ENCODE measurements around the gene LMTK3. TPM values are rescaled to one million over a fixed set of nuclear protein-coding genes. Genes with fewer than 3 reads are reported as not detected.

Gene LMTK3
- total RNA-seq, 1 experiment from 2014 or later = 15.9 TPM

GRCh38 chr19:48445606-48446481, 65.8 kb downstream of the LMTK3 start, which contains the start of gene GRWD1 (continued):
- TF ChIP-seq, protein P1, sequence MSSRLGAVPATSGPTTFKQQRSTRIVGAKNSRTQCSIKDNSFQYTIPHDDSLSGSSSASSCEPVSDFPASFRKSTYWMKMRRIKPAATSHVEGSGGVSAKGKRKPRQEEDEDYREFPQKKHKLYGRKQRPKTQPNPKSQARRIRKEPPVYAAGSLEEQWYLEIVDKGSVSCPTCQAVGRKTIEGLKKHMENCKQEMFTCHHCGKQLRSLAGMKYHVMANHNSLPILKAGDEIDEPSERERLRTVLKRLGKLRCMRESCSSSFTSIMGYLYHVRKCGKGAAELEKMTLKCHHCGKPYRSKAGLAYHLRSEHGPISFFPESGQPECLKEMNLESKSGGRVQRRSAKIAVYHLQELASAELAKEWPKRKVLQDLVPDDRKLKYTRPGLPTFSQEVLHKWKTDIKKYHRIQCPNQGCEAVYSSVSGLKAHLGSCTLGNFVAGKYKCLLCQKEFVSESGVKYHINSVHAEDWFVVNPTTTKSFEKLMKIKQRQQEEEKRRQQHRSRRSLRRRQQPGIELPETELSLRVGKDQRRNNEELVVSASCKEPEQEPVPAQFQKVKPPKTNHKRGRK (CRISPR knock-in tag; IDR thresholded peaks at IDR 0.05; ENCODE audit: borderline replicate concordance) = no peak
- TF ChIP-seq MAX (CRISPR knock-in tag; IDR thresholded peaks at IDR 0.05) = peak; percentile 94
- TF ChIP-seq ZNF263 (CRISPR knock-in tag; IDR thresholded peaks at IDR 0.05; ENCODE audit: low read depth) = no peak
- TF ChIP-seq ZNF423 (CRISPR knock-in tag; IDR thresholded peaks at IDR 0.05) = no peak
- TF ChIP-seq MLX (CRISPR knock-in tag; IDR thresholded peaks at IDR 0.05) = no peak
- peak; percentile 85 for TF ChIP-seq FOXK1 (CRISPR knock-in tag; IDR thresholded peaks at IDR 0.05)
- no peak for TF ChIP-seq ZNF416 (CRISPR knock-in tag; IDR thresholded peaks at IDR 0.05)
- no peak for TF ChIP-seq FOXJ3 (CRISPR knock-in tag; IDR thresholded peaks at IDR 0.05; ENCODE audit: borderline replicate concordance)
- TF ChIP-seq NFE2L1 (CRISPR knock-in tag; IDR thresholded peaks at IDR 0.05) = no peak

DNA sequence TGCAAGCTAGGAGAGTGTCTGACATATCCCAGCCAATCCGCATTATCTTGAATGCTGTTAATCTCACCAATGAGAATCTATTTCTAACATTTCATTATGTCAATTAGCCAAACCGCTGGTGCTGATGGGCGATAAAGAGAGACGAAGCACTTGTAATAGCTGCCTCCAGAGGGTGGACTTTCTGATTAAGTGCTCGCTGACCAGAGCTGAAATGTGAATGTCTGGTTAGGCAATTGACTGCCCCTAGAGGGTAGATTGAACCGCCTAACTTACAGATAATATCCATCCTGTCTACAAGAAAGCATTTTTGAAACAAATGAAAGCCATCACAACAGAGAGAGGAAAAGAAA, 66.4 kb downstream of the LMTK3 start:
- ATAC-seq = peak; percentile 55

More for the DNA sequence above, 66.4 kb downstream of the LMTK3 start:
- DNase-seq (ENCODE audit: low spot score) = no peak
- ChIA-PET POLR2A (interaction anchor here (1.0 to 1.5 kb wide), 2 partner anchors 44 to 54 kb away, joined by 3 to 4 read pairs; partner anchors contain the start of gene KDELR1), CTCF (interaction anchor here (0.7 to 4.3 kb wide), 23 partner anchors 12 to 139 kb away, joined by 3 to 41 read pairs (median 4); partner anchors contain the start of genes GRIN2D, KDELR1, SYNGR4 and TMEM143)
- Mint-ChIP-seq H3K27ac (peak overlapping the region; percentile 99), H3K36me3 (peaks cover 31% of the 10 kb centered on the region), H3K27me3 (ENCODE audit: low read depth) (peaks cover 19% of the 10 kb centered on the region), H3K9me3 (no peaks in the 10 kb centered on the region), H3K4me1 (peaks cover 18% of the 10 kb centered on the region), H3K4me3 (peak overlapping the region; percentile 93)
- TF ChIP-seq NR2C2 (CRISPR knock-in tag; IDR thresholded peaks at IDR 0.05) (no peak), JUN (CRISPR knock-in tag; IDR thresholded peaks at IDR 0.05) (no peak), NR1H2 (CRISPR knock-in tag; IDR thresholded peaks at IDR 0.05) (no peak), IRF1 (CRISPR knock-in tag; IDR thresholded peaks at IDR 0.05) (no peak), MYBL2 (CRISPR knock-in tag; IDR thresholded peaks at IDR 0.05) (no peak)
- TF ChIP-seq, protein P2, sequence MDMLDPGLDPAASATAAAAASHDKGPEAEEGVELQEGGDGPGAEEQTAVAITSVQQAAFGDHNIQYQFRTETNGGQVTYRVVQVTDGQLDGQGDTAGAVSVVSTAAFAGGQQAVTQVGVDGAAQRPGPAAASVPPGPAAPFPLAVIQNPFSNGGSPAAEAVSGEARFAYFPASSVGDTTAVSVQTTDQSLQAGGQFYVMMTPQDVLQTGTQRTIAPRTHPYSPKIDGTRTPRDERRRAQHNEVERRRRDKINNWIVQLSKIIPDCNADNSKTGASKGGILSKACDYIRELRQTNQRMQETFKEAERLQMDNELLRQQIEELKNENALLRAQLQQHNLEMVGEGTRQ (CRISPR knock-in tag; IDR thresholded peaks at IDR 0.05) = no peak
- TF ChIP-seq, protein P3, sequence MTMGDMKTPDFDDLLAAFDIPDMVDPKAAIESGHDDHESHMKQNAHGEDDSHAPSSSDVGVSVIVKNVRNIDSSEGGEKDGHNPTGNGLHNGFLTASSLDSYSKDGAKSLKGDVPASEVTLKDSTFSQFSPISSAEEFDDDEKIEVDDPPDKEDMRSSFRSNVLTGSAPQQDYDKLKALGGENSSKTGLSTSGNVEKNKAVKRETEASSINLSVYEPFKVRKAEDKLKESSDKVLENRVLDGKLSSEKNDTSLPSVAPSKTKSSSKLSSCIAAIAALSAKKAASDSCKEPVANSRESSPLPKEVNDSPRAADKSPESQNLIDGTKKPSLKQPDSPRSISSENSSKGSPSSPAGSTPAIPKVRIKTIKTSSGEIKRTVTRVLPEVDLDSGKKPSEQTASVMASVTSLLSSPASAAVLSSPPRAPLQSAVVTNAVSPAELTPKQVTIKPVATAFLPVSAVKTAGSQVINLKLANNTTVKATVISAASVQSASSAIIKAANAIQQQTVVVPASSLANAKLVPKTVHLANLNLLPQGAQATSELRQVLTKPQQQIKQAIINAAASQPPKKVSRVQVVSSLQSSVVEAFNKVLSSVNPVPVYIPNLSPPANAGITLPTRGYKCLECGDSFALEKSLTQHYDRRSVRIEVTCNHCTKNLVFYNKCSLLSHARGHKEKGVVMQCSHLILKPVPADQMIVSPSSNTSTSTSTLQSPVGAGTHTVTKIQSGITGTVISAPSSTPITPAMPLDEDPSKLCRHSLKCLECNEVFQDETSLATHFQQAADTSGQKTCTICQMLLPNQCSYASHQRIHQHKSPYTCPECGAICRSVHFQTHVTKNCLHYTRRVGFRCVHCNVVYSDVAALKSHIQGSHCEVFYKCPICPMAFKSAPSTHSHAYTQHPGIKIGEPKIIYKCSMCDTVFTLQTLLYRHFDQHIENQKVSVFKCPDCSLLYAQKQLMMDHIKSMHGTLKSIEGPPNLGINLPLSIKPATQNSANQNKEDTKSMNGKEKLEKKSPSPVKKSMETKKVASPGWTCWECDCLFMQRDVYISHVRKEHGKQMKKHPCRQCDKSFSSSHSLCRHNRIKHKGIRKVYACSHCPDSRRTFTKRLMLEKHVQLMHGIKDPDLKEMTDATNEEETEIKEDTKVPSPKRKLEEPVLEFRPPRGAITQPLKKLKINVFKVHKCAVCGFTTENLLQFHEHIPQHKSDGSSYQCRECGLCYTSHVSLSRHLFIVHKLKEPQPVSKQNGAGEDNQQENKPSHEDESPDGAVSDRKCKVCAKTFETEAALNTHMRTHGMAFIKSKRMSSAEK (CRISPR knock-in tag; IDR thresholded peaks at IDR 0.05; ENCODE audit: borderline replicate concordance) = 0 out of 2 replicates have a peak, but pooled peaks have one; percentile 19

Data from WTC11 (cell line).